SK-MEL-5 (cell line): ENCODE measurements around the gene MAP7D1. TPM values are rescaled to one million over a fixed set of nuclear protein-coding genes. Genes with fewer than 3 reads are reported as not detected.
"Not testable (repeated sequence)": the region's sequence is repeated elsewhere in the genome, so short reads cannot be mapped to it uniquely, and the experiment has no call there.

Source experiments
- DNase-seq: peaks from one replicate; pipeline ENCODE4 v3.0.0-alpha.2; 2016; ENCODE audit warnings: low read depth, low spot score
- in situ Hi-C: cut with HindIII; loops from 2 replicates; pipeline ENCODE4 v1.10.0; 2016; ENCODE audit warnings: low sequenced_read_pairs, high pct_unique_total_duplicates, low pct_unique_long_range_greater_than_20kb
- small RNA-seq, 2 experiments: library from RNA; depleted of rRNA; stranded (forward); fragments of <200 nt; gene quantifications; one replicate each; pipeline ENCODE3, GENCODE V24; 2014
- total RNA-seq: library from RNA; depleted of rRNA; stranded (reverse); fragments of >200 nt; shearing (Covaris generic); gene quantifications from 2 replicates; pipeline ENCODE4 v1.2.3, GENCODE V29; 2014; rRNA removed

The MAP7D1 gene
- total RNA-seq, 1 experiment from 2014 or later: 45.8 TPM

DNA sequence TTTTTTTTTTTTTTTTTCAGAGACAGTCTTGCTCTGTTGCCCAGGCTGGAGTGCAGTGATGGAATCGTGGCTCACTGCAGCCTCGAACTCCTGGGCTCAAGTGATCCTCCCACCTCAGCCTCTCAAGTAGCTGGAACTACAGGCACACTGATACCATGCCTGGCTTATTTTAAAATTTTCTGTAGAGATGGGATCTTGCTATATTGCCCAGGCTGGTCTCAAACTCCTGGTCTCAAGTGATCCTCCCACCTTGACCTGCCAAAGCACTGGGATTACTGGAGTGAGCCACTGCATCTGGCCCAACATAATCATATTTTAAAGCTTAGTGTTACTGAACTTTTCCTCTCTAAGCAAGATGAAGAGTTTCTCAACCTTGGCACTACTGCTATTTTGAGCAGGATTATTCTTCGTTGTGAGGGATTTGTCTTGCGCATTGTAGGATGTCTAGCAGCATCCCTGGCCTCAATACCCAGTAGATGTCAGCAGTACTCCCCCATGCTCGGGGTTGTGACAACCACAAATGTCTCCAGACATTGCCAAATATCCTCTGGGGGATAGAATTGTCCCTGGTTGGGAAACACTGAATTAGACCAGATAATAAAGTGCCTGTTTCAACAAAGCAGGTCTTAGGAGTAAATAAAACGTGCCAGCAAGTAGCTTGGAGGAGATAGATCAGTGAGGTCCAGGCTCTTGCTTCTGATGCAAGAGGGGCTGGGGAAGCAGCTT is 53.2 kb downstream of the MAP7D1 start:
- DNase-seq: no peak
- in situ Hi-C loops: no loop called here

DNA sequence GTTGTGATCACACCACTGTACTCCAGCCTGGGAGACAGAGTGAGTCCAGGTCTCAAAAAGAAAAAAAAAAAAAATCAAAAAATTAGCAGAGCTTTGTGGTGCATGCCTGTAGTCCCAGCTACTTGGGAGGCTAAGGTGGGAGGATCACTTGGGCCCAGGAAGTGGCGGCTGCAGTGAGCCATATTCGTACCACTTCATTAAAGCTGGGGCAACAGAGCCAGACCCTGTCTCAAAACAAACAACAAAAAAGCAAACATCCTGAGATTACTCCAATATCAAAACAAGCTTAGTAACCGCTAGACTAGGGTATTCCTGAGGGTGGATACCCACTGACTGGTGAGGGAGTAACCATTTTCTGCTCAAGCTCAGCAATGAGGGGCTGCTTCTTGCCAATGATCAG is 55.3 kb downstream of the MAP7D1 start:
- DNase-seq: no peak
- in situ Hi-C loops: no loop called here

DNA sequence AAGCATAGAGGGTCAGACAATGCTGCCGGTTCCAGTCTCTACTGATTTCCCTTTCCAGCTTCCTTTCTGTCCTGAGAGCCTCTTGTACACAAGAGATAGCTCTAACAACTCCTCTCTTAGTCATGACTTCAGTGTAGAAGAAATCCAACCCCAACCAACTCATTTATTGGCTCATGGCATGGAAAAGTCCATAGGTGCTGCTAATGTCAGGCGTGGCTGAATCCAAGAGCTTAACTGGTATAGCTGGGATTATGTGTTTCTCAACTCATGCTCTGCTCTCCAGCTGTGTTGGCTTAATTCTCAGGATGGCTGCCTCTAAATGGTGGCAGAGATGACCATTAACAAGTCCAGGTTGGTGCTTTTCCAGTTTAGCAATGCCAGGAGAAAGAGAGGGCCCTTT is 55.9 kb downstream of the MAP7D1 start:
- in situ Hi-C loops: no loop called here
- no peak for DNase-seq

DNA sequence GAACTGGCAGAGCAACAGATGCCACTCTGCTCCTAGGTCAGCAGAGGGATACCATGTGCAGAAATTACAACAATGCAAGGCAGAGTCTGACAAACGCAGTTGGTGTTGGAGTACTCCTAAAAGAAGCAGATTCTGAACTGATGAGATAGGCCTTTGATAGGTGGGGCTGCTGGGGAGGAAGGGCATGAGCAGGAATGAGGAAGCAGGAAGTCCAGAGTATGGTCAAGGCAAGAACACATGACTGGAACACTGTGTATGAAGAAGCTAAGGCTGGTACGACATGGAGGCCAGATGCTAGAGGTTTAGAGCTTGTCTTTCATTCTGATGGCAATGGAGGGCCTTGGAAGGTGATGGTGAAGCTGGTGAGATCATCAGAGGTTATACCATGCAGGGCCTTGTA is 56.8 kb downstream of the MAP7D1 start:
- DNase-seq: no peak
- in situ Hi-C loops: no loop called here

DNA sequence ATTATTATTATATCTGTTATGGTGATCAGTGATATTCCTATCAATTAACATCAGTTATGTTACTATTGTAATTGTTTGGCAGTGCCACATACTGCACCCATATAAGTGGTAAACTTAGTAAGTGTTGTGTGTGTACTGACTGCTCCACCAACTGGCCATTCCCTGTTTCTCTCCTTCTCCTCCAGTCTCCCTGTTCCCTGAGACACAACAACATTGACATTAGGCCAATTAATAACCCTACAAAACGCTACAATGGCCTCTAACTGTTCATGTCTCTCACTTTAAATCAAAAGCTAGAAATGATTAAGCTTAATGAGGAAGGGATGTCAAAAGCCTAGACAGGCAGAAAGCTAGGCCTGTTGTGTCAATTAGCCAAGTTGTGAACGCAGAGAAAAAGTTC is 61.7 kb downstream of the MAP7D1 start:
- DNase-seq: peak; percentile 60
- in situ Hi-C loops: no loop called here

DNA sequence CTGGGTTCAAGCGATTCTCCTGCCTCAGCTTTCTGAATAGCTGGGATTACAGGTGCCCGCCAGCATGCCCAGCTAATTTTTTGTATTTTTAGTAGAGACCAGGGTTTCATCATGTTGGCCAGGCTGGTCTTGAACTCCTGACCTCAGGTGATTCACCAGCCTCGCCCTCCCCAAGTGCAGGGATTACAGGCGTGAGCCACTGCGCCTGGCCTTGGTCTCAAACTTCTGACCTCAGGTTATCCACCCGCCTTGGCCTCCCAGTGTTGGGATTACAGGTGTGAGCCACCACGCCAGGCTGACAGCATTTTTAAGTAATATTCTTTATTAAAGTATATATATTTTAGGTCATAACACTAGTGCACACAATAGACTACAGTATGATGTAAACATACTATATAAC is 65.9 kb downstream of the MAP7D1 start:
- DNase-seq, in situ Hi-C loops: not testable (repeated sequence)

DNA sequence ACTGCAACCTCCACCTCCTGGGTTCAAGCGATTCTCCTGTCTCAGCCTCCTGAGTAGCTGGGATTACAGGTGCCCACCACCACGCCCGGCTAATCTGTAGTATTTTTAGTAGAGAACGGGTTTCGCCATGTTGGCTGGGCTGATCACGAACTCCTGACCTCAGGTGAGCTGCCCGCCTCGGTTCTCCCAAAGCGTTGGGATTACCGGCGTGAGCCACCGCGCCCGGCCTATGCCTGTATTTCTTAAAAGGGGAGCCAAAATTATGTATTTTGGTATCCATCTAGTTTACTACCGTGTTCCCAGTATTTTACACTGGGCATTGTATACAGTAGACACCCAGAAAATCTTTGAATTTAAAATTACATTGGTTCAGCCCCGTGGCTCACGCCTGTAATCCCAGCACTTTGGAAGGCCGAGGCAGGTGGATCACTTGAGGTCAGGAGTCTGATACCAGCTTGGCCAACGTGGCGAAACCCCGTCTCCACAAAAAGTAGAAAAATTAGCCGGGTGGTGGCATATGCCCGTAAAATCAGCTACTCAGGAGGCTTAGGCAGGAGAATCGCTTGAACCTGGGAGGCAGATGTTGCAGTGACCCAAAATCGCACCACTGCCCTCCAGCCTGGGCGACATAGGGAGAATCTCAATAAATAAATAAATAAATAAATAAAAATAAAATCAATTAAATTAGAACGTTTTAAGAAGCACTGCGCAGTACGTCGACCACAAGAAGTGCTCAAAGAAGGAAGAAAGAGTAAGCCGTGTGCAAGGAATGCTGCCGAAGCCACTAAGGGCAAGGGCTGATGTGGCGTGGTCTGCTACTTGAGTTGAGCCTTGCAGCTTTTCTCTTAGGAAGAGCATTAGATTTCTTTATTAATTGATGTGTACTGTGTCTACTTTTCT is 66.8 kb downstream of the MAP7D1 start:
- DNase-seq: no peak
- in situ Hi-C loops: no loop called here

DNA sequence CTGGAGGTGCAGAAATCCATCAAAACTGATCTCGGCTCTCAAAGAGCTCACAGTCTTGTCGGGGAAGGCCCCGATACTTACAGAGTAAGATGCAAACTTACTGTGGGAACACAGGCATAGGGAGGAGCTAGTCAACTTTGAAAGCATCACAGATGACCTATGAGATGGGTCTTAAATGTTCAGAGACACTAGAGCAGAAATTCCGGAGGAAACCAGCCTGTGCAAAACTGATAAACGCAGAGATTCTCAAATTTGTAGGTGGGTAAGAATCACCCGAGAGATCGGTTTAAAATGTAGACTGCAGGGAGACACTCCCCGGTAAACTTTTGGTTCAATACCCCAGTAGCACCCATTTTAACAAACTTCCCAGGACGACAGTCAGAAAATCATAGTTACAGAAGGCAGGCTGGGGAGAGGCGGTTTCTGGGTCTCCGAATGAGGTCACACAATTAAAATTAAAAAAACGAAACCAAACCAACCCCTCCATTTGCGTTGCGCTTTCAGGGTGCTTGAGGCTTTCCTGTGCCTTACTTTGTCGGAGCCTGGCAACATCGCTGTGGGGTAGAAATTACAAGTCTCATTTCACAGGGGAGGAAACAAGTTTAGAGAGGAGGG is 67.5 kb downstream of the MAP7D1 start:
- in situ Hi-C loops: no loop called here

DNA sequence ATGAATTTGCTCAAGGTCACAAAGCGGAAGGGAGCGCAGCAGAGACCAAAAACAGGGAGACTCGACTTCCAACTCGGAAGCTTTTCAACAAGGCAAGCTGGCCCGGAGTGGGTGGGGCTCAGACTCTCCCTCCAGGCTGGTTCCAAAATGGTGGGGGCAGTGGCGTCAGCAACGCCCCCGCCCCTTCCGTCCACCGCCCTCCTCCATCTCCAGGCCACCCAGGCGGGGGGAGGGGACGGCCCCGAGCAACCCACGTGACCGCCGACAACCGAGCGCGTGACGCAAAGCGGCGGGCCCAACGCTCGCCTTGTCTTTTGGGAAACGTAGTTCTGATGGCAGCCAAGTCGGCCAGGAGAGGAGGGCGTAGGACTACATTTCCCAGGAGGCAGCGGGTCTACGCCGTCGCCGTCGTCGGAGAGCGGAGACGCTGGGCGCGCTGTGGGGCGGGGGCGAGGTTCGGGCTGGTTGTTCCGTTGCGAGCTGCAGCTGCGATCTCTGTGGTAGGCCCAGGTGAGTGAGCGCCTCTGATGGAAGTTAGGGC is 68.1 kb downstream of the MAP7D1 start, which contains the start of gene THRAP3:
Gene THRAP3, plus strand, starts transcription at position 448 of the 541 bp plus-strand sequence. CDS start 58,121 bp downstream, outside the sequence.
- in situ Hi-C loops: no loop called here
- DNase-seq: peak; percentile 98

More for the DNA sequence above, 67.5 kb downstream of the MAP7D1 start:
- DNase-seq: peak; percentile 51

DNA sequence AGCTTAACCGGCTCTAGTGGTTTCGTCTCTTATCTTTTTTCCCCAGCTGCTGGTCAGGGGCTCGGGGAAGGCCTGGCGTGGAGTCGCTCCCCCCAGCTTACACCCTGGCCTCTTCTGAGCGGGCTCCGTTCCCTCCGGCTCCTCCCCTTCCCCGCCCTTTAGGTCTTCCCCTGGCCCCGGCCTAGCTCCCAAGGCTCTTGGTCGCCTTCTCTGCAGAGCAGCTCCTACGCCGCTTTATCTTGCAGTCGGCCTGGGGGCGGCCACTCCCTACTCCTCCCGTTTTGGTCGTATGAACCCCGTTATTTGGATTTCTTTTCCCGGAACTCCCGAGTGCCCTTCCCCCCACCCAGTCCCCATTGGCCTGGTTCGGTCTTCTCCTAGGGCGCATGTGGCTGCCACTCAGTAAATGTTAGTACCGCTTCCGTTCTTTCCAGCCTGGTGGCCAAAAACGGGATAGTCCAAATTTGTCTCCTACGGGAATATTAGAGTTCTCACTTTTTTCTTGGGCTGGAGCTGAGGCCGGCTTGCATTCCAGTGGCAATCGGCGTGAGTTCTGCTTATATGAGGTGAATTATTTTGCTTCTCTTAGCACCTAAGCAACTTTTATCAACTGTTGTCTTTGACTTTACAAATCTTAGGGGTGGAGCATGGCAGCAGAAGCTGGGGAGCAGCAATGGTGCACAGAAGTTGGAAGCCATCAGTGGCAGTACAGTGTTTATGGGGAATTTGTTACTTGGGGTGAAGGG is 68.8 kb downstream of the MAP7D1 start:
- peak; percentile 93 for DNase-seq
- in situ Hi-C loops: no loop called here

DNA sequence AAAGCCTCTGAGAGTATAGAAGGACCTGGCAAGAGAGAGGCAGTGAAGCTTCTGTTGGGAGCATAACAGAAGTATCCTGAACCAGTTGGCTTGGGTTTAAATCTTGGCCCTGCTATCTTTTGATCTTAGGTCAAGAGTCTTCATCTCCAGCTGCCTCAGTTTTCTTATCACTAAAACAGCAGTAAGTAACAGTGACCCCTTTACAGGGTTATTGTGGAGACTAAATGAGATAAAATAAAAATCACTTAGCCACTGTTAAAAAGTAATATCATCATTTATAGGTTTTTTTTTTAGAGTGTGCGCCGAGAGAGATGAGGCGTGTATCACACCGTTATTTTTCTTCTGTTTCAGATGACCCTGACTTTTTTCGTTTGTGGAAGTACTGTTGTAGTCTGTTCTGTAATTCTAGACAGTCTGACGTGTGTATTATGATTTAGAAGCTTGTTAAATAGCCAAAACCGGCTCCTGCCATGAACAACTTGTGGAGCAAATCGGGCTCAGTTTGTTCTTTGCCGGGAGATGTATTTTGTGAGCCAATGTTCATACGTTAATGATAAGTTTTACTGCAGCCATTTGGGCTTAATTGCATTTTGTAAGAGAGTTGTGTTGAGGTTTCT is 69.4 kb downstream of the MAP7D1 start:
- in situ Hi-C loops: no loop called here
- no peak for DNase-seq

DNA sequence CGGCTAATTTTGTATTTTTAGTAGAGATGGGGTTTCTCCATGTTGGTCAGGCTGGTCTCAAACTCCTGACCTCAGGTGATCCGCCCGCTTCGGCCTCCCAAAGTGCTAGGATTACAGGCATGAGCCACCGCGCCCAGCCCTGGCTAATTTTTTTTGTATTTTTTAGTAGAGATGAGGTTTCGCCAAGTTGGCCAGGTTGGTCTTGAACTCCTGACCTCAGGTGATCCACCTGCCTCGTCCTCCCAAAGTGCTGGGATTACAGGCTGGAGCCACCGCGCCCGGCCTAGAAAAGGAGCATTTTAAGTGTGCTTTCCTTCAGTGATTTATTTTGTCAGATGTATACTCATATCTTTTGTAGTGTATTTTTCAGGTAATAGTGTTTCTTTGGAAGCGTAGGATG is 74.3 kb downstream of the MAP7D1 start:
- in situ Hi-C loops, DNase-seq: not testable (repeated sequence)

Small RNA genes within 50 kb of the gene (small RNA-seq; reads per million reads assigned to genes)
- 0 reads per million in 2 experiments for gene RN7SL131P

Other genes starting within 250 kb of the MAP7D1 start
- gene AGO3, start 225.1 kb upstream of the MAP7D1 start, total RNA-seq: 11.7 and 13.1 TPM in 2 replicates
- gene TEKT2, start 72.1 kb upstream of the MAP7D1 start, total RNA-seq: not detected in 2 replicates
- 26.8 and 28.9 TPM in 2 replicates for gene ADPRS, start 67.3 kb upstream of the MAP7D1 start, total RNA-seq
- 0.11 TPM in 1 of 2 replicates, not detected in the other for gene COL8A2, start 30.9 kb upstream of the MAP7D1 start, total RNA-seq
- 84.9 and 89.6 TPM in 2 replicates for gene TRAPPC3, start 6.7 kb upstream of the MAP7D1 start, total RNA-seq
- gene THRAP3, start 68.3 kb downstream of the MAP7D1 start, total RNA-seq: 63.2 and 65.1 TPM in 2 replicates
- 0.11 and 0.98 TPM in 2 replicates for gene SH3D21, start 150.2 kb downstream of the MAP7D1 start, total RNA-seq
- gene EVA1B, start 167.5 kb downstream of the MAP7D1 start, total RNA-seq: 2.8 and 5.2 TPM in 2 replicates
- 14.5 and 14.6 TPM in 2 replicates for gene STK40, start 229.8 kb downstream of the MAP7D1 start, total RNA-seq
- 5.3 and 6.3 TPM in 2 replicates for gene LSM10, start 241.7 kb downstream of the MAP7D1 start, total RNA-seq